Measurements from ENCODE around the gene MARVELD1.
"Not testable (repeated sequence)": the region's sequence is repeated elsewhere in the genome, so short reads cannot be mapped to it uniquely, and the experiment has no call there.

Gene MARVELD1

GRCh38 chr10:97713339-97713825, at the start of gene MARVELD1:
MARVELD1 (plus strand) TSS chr10:97713730; CDS start chr10:97713877, 147 bp downstream.
- DNase-seq = peak; percentile 93

GRCh38 chr10:97664282-97664850, 49.2 kb upstream of the MARVELD1 start:
- no peak for DNase-seq

GRCh38 chr10:97666992-97667391, 46.5 kb upstream of the MARVELD1 start:
- DNase-seq = no peak

- DNase-seq = no peak
Observed at GRCh38 chr10:97667463-97667862, 46.1 kb upstream of the MARVELD1 start.

GRCh38 chr10:97669571-97669970, 44.0 kb upstream of the MARVELD1 start:
- DNase-seq = no peak

GRCh38 chr10:97673736-97674525, 39.6 kb upstream of the MARVELD1 start:
- peak; percentile 78 for DNase-seq

- no peak for DNase-seq
Observed at GRCh38 chr10:97675222-97675621, 38.3 kb upstream of the MARVELD1 start.

- peak; percentile 58 for DNase-seq
Observed at GRCh38 chr10:97676770-97677581, 36.6 kb upstream of the MARVELD1 start.

GRCh38 chr10:97679594-97679993, 33.9 kb upstream of the MARVELD1 start:
- no peak for DNase-seq

GRCh38 chr10:97682042-97682441, 31.5 kb upstream of the MARVELD1 start:
- no peak for DNase-seq

- peak; percentile 66 for DNase-seq
Observed at GRCh38 chr10:97683556-97684367, 29.8 kb upstream of the MARVELD1 start.

GRCh38 chr10:97684368-97684713, 29.2 kb upstream of the MARVELD1 start:
- not testable (repeated sequence) for DNase-seq

GRCh38 chr10:97684866-97685394, 28.6 kb upstream of the MARVELD1 start:
- no peak for DNase-seq

GRCh38 chr10:97685395-97685958, 28.1 kb upstream of the MARVELD1 start:
- peak; percentile 69 for DNase-seq

- no peak for DNase-seq
Observed at GRCh38 chr10:97686301-97686961, 27.1 kb upstream of the MARVELD1 start.

GRCh38 chr10:97686962-97687784, 26.4 kb upstream of the MARVELD1 start, which contains the start of gene AVPI1:
AVPI1 (minus strand) TSS chr10:97687241; CDS start chr10:97679905, 7,336 bp downstream.
- peak; percentile 98 for DNase-seq

GRCh38 chr10:97687785-97688781, 25.4 kb upstream of the MARVELD1 start:
- peak; percentile 78 for DNase-seq

GRCh38 chr10:97689559-97690020, 23.9 kb upstream of the MARVELD1 start:
- DNase-seq = peak; percentile 97

GRCh38 chr10:97690133-97690532, 23.4 kb upstream of the MARVELD1 start:
- no peak for DNase-seq
